Panc1 (cell line): ENCODE measurements around the gene ARHGAP45. TPM values are rescaled to one million over a fixed set of nuclear protein-coding genes. Genes with fewer than 3 reads are reported as not detected.

Experiments
- ATAC-seq: fragments of 200-7000 bp; cut with Tn5 transposase; 2 replicates; pipeline ENCODE4 v1.9.1; 2020; ENCODE audit warnings: mild to moderate bottlenecking, moderate library complexity
- BruUV-seq: library from RNA; stranded (reverse); fragments of 400-500 nt; replicated peaks from 2 replicates; lab custom pipeline; 2021; lab: Mats Ljungman, UMichigan
- CTCF ChIA-PET: fragments of 300-600 bp; sonication (Branson Sonifier 250); formaldehyde crosslinking; loops from one replicate; lab custom pipeline; 2022; ENCODE audit warnings: antibody characterized with exemption; lab: Charles Lee
- POLR2A ChIA-PET: fragments of 300-600 bp; sonication (Branson Sonifier 250); formaldehyde crosslinking; loops from one replicate; lab custom pipeline; 2022; ENCODE audit warnings: antibody characterized with exemption; lab: Charles Lee
- DNase-seq: peaks from one replicate; pipeline ENCODE4 v3.0.0-alpha.2; 2010; ENCODE audit warnings: low read depth, low spot score
- H3K27ac ChIP-seq: 2 replicates; pipeline ENCODE4 v1.5.1; 2011; ENCODE audit warnings: mild to moderate bottlenecking, low read length, inconsistent platforms
- H3K27me3 ChIP-seq: fragments of 200-500 bp; sonication (Bioruptor generic); 2 replicates; pipeline ENCODE4 v1.6.0; 2014; ENCODE audit warnings: low read length, inconsistent platforms; ENCODE audit not compliant: control insufficient read depth, insufficient read depth
- H3K36me3 ChIP-seq: fragments of 200-500 bp; sonication (Bioruptor generic); 2 replicates; pipeline ENCODE4 v1.5.1; 2014; ENCODE audit warnings: inconsistent platforms, mild to moderate bottlenecking, low read length, moderate library complexity; ENCODE audit not compliant: control insufficient read depth, insufficient read depth
- H3K4me1 ChIP-seq: 2 replicates; pipeline ENCODE4 v1.5.1; 2011; ENCODE audit warnings: inconsistent platforms, mild to moderate bottlenecking, low read length, moderate library complexity; ENCODE audit not compliant: control insufficient read depth, insufficient read depth
- H3K4me3 ChIP-seq, 2 experiments: 2 replicates each; pipeline ENCODE4 v1.5.1; 2011 to 2012; ENCODE audit warnings: low read depth in 2 of 2, low read length in 2 of 2, mild to moderate bottlenecking in 2 of 2, inconsistent platforms in 1 of 2, moderate library complexity in 1 of 2
- H3K9me3 ChIP-seq: fragments of 200-500 bp; sonication (Bioruptor generic); 2 replicates; pipeline ENCODE4 v1.5.1; 2014; ENCODE audit warnings: low read depth, mild to moderate bottlenecking, inconsistent platforms, low read length, moderate library complexity; ENCODE audit not compliant: control insufficient read depth, insufficient read depth
- POLR2AphosphoS5 ChIP-seq: IDR thresholded peaks from 2 replicates; pipeline ENCODE4 v1.6.1; 2012; ENCODE audit warnings: mild to moderate bottlenecking, low read depth, low read length, moderate library complexity
- SIN3A ChIP-seq: IDR thresholded peaks from 2 replicates; pipeline ENCODE4 v1.6.1; 2012; ENCODE audit warnings: low read depth, mild to moderate bottlenecking, low read length, moderate library complexity, borderline replicate concordance; ENCODE audit not compliant: insufficient read depth
- TCF7L2 ChIP-seq: IDR thresholded peaks from 2 replicates; pipeline ENCODE4 v1.6.1; 2011; ENCODE audit warnings: mild to moderate bottlenecking, low read depth, low read length, inconsistent platforms
- in situ Hi-C: cut with HindIII; loops from 2 replicates; pipeline ENCODE4 v1.10.0; 2016; ENCODE audit warnings: low sequenced_read_pairs, low pct_unique_long_range_greater_than_20kb
- intact Hi-C: fragments of 100-400 bp; cut with micrococcal nuclease; formaldehyde crosslinking; loops from one replicate; pipeline ENCODE4 v1.10.0; 2022; ENCODE audit not compliant: unreplicated experiment
- total RNA-seq: library from RNA; stranded (reverse); gene quantifications from one replicate; pipeline ENCODE4 v1.2.1, GENCODE V29; 2021; ENCODE audit not compliant: unreplicated experiment
- TF ChIP-seq, protein P1 (sequence below), 2 experiments: IDR thresholded peaks; 2 replicates each; pipeline ENCODE4 v1.6.1; 2011 to 2012; ENCODE audit warnings: low read depth in 2 of 2, control low read depth in 1 of 2, low read length in 1 of 2, mild to moderate bottlenecking in 1 of 2, moderate library complexity in 1 of 2; ENCODE audit not compliant: insufficient read depth in 1 of 2
- TF ChIP-seq, protein P2 (sequence below): fragments of 450-650 bp; IDR thresholded peaks from 2 replicates; pipeline ENCODE4 v1.5.1; 2017; ENCODE audit warnings: mild to moderate bottlenecking

The ARHGAP45 gene
- total RNA-seq, 1 experiment from 2014 or later = 27.8 TPM

DNA sequence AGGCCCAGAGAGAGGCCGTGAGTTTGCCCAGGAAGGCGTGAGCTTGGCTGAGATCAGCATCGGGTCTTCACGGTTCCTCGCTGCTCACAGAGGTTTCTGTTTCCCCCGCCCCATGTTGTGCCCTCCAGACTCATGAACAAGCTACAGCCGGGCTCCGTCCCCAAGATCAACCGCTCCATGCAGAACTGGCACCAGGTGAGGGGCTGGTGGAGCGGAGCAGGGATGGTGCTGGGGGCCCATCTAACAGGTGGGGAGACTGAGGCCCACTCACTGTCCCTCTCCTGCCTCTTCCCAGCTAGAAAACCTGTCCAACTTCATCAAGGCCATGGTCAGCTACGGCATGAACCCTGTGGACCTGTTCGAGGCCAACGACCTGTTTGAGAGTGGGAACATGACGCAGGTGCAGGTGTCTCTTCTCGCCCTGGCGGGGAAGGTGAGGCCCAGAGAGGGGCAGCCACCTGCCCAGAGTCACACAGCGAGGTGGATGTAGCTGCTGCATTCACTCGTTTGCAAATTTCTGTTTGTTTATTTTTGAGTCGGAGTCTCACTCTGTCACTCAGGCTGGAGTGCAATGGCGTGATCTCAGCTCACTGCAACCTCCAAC lies 34.6 kb upstream of the ARHGAP45 start:
- in situ Hi-C loops (no loop called here), intact Hi-C loops (no loop called here)
- POLR2A ChIA-PET = no interaction called here
- BruUV-seq = no TSS peak
- H3K4me3 ChIP-seq = no peak overlapping the region
- H3K36me3 ChIP-seq = peaks cover 5% of the 10 kb centered on the region; the same call in 1 of the 2 replicates
- no peak for DNase-seq
- ATAC-seq = no peak
- peaks cover 8% of the 10 kb centered on the region for H3K4me1 ChIP-seq
- CTCF ChIA-PET = no interaction called here
- no peaks in the 10 kb centered on the region for H3K27me3 ChIP-seq
- TF ChIP-seq, protein P1, sequence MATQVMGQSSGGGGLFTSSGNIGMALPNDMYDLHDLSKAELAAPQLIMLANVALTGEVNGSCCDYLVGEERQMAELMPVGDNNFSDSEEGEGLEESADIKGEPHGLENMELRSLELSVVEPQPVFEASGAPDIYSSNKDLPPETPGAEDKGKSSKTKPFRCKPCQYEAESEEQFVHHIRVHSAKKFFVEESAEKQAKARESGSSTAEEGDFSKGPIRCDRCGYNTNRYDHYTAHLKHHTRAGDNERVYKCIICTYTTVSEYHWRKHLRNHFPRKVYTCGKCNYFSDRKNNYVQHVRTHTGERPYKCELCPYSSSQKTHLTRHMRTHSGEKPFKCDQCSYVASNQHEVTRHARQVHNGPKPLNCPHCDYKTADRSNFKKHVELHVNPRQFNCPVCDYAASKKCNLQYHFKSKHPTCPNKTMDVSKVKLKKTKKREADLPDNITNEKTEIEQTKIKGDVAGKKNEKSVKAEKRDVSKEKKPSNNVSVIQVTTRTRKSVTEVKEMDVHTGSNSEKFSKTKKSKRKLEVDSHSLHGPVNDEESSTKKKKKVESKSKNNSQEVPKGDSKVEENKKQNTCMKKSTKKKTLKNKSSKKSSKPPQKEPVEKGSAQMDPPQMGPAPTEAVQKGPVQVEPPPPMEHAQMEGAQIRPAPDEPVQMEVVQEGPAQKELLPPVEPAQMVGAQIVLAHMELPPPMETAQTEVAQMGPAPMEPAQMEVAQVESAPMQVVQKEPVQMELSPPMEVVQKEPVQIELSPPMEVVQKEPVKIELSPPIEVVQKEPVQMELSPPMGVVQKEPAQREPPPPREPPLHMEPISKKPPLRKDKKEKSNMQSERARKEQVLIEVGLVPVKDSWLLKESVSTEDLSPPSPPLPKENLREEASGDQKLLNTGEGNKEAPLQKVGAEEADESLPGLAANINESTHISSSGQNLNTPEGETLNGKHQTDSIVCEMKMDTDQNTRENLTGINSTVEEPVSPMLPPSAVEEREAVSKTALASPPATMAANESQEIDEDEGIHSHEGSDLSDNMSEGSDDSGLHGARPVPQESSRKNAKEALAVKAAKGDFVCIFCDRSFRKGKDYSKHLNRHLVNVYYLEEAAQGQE (IDR thresholded peaks at IDR 0.05; ENCODE audit: insufficient read depth in 1 of 2, low read depth in 2 of 2, low read length in 1 of 2) = no peak
- no peak for TF ChIP-seq TCF7L2
- TF ChIP-seq, protein P2, sequence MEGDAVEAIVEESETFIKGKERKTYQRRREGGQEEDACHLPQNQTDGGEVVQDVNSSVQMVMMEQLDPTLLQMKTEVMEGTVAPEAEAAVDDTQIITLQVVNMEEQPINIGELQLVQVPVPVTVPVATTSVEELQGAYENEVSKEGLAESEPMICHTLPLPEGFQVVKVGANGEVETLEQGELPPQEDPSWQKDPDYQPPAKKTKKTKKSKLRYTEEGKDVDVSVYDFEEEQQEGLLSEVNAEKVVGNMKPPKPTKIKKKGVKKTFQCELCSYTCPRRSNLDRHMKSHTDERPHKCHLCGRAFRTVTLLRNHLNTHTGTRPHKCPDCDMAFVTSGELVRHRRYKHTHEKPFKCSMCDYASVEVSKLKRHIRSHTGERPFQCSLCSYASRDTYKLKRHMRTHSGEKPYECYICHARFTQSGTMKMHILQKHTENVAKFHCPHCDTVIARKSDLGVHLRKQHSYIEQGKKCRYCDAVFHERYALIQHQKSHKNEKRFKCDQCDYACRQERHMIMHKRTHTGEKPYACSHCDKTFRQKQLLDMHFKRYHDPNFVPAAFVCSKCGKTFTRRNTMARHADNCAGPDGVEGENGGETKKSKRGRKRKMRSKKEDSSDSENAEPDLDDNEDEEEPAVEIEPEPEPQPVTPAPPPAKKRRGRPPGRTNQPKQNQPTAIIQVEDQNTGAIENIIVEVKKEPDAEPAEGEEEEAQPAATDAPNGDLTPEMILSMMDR = no peak
- TF ChIP-seq POLR2AphosphoS5 = no peak
- no peak for TF ChIP-seq SIN3A
- H3K27ac ChIP-seq = no peak overlapping the region
- H3K9me3 ChIP-seq = no peaks in the 10 kb centered on the region

DNA sequence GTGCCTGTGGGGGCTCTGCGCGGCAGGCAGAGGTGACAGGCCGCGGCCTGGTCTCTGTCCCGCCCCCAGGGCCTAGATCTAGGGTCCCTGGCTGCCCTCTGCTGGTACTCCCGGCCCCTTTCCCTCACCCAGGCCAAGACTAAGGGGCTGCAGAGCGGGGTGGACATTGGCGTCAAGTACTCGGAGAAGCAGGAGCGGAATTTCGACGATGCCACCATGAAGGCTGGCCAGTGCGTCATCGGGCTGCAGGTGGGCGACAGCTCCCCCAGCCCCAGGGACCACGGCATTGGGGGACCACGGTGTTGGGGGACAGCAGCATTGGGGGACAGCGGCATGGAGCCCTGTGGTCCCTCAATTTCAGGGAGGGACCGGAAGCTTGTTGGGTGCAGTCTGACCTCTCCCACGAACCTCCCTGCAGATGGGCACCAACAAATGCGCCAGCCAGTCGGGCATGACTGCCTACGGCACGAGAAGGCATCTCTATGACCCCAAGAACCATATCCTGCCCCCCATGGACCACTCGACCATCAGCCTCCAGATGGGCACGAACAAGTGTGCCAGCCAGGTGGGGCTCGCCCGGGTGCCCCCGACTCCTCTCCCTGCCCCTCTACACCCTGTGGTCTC lies 30.9 kb upstream of the ARHGAP45 start:
- BruUV-seq = no TSS peak
- CTCF ChIA-PET = no interaction called here

DNA sequence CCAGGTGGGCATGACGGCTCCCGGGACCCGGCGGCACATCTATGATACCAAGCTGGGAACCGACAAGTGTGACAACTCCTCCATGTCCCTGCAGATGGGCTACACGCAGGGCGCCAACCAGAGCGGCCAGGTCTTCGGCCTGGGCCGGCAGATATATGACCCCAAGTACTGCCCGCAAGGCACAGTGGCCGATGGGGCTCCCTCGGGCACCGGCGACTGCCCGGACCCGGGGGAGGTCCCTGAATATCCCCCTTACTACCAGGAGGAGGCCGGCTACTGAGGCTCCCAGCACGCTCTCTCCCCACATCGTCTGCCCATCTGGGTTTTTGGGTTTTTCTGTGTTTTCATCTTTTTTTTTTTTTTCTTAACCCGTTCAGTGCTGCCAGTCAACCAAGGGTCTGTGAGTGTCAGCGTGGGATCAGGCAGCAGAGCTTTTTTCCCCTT lies 29.3 kb upstream of the ARHGAP45 start:
- ChIA-PET POLR2A (no interaction called here), CTCF (no interaction called here)
- Histone ChIP-seq H3K27me3 (no peaks in the 10 kb centered on the region), H3K9me3 (no peaks in the 10 kb centered on the region), H3K4me3 (no peak overlapping the region), H3K36me3 (peaks cover 6% of the 10 kb centered on the region; the same call in 1 of the 2 replicates), H3K27ac (no peak overlapping the region), H3K4me1 (peaks cover 12% of the 10 kb centered on the region)
- in situ Hi-C loops = no loop called here
- intact Hi-C loops = no loop called here
- DNase-seq = no peak
- no peak for ATAC-seq
- TF ChIP-seq SIN3A (no peak), TCF7L2 (no peak), POLR2AphosphoS5 (no peak)
- TF ChIP-seq, protein P1 (IDR thresholded peaks at IDR 0.05; ENCODE audit: insufficient read depth in 1 of 2, low read depth in 2 of 2, low read length in 1 of 2) = no peak
- TF ChIP-seq, protein P2 = no peak
- no TSS peak for BruUV-seq

More for the DNA sequence above, 30.9 kb upstream of the ARHGAP45 start:
- no peak for ATAC-seq
- DNase-seq = no peak
- POLR2A ChIA-PET = interaction anchor here (0.6 kb wide), 1 partner anchor 12 kb away, joined by 5 read pairs; no protein-coding TSS in a partner anchor
- Histone ChIP-seq H3K4me3 (no peak overlapping the region), H3K4me1 (peaks cover 6% of the 10 kb centered on the region; the same call in 1 of the 2 replicates), H3K27me3 (no peaks in the 10 kb centered on the region), H3K27ac (no peak overlapping the region), H3K9me3 (no peaks in the 10 kb centered on the region), H3K36me3 (peaks cover 6% of the 10 kb centered on the region; the same call in 1 of the 2 replicates)
- in situ Hi-C loops (no loop called here), intact Hi-C loops (no loop called here)
- no peak for TF ChIP-seq TCF7L2
